Limb (tissue), 2 donors: ENCODE results near the gene C6orf52.

ENCODE experiments used
- DNase-seq, 2 donors: peaks; one replicate each; pipeline ENCODE4 v3.0.0-alpha.2; 2016; ENCODE audit errors: extremely low spot score in 2 of 2

The C6orf52 gene

GRCh38 chr6:10655508-10656055, 38.8 kb downstream of the C6orf52 start:
- no peak for DNase-seq

GRCh38 chr6:10644225-10644624, 50.2 kb downstream of the C6orf52 start:
- DNase-seq = no peak

- DNase-seq = no peak
These were observed 51.2 kb downstream of the C6orf52 start for GRCh38 chr6:10643201-10643651.

- no peak for DNase-seq
These were observed 52.9 kb downstream of the C6orf52 start for GRCh38 chr6:10641528-10641927.

GRCh38 chr6:10640412-10640811, 54.0 kb downstream of the C6orf52 start:
- no peak for DNase-seq

- no peak for DNase-seq
These were observed 61.2 kb downstream of the C6orf52 start for GRCh38 chr6:10633216-10633615.

GRCh38 chr6:10630178-10630577, 64.2 kb downstream of the C6orf52 start:
- no peak for DNase-seq

GRCh38 chr6:10627800-10628199, 66.6 kb downstream of the C6orf52 start:
- DNase-seq = no peak

- no peak for DNase-seq
These were observed 68.2 kb downstream of the C6orf52 start for GRCh38 chr6:10626154-10626741.

GRCh38 chr6:10624836-10625235, 69.6 kb downstream of the C6orf52 start:
- no peak for DNase-seq

GRCh38 chr6:10621847-10622246, 72.6 kb downstream of the C6orf52 start:
- no peak for DNase-seq
